Measurements from ENCODE around the gene WDR38. TPM values are rescaled to one million over a fixed set of nuclear protein-coding genes. Genes with fewer than 3 reads are reported as not detected.

WDR38 gene
- total and polyA plus RNA-seq, 2 of the 13 experiments (the other 11 are each of a cell fraction or from before 2014, with no cell fraction given), result not detected

- no peak overlapping the region for H2AFZ ChIP-seq (ENCODE audit: low read length)
- DNase-seq (ENCODE audit: low spot score) (no peak), FAIRE-seq (no peak), ATAC-seq (no peak)
- no peaks in the 10 kb centered on the region for H3K27me3 ChIP-seq (ENCODE audit: control insufficient read depth in 1 of 2, insufficient read depth in 2 of 2, low read length in 2 of 2)
- TF ChIP-seq MYPOP (CRISPR knock-in tag; IDR thresholded peaks at IDR 0.05) (no peak), ZGPAT (CRISPR knock-in tag; IDR thresholded peaks at IDR 0.05) (no peak), CEBPZ (IDR thresholded peaks at IDR 0.05; ENCODE audit: low read length) (no peak), FUBP1 (CRISPR knock-in tag; IDR thresholded peaks at IDR 0.05; ENCODE audit: borderline replicate concordance) (no peak), ZNF282 (IDR thresholded peaks at IDR 0.05; ENCODE audit: partially characterized antibody) (no peak), ZSCAN22 (CRISPR knock-in tag; IDR thresholded peaks at IDR 0.05) (no peak), MLX (CRISPR knock-in tag; IDR thresholded peaks at IDR 0.05) (no peak), ZNF512B (CRISPR knock-in tag; IDR thresholded peaks at IDR 0.05; ENCODE audit: borderline replicate concordance) (no peak)
- H3K4me2 ChIP-seq (ENCODE audit: low read depth, low read length), result no peak overlapping the region
- H3K4me1 ChIP-seq (ENCODE audit: insufficient read depth, low read length), result peaks cover 21% of the 10 kb centered on the region
- no peaks in the 10 kb centered on the region; the same call in 1 of the 2 replicates for H4K20me1 ChIP-seq (ENCODE audit: insufficient read depth, low read length)
- no peaks in the 10 kb centered on the region for H3K9me3 ChIP-seq (ENCODE audit: low read length)
- BruUV-seq (replicated peaks), result no TSS peak
- H3K36me3 ChIP-seq (replicated peaks in 1 of 2; ENCODE audit: control insufficient read depth in 1 of 2, insufficient read depth in 2 of 2, low read length in 2 of 2), result peaks cover 20 to 79% of the 10 kb centered on the region in 2 experiments
- WGBS (ENCODE audit: low lambda C conversion rate), result 100% methylated on average over 2 of the region's 6 CpGs
- no peak overlapping the region for H3K9ac ChIP-seq (ENCODE audit: insufficient read depth, low read depth, low read length)
- POLR2A ChIA-PET, result no interaction called here
- no peak overlapping the region for H3K27ac ChIP-seq (ENCODE audit: extremely low read length, insufficient read depth, low read length)
- CTCF ChIA-PET (ENCODE audit: low intra/inter-chr PET ratio, low total read pairs), result no interaction called here
- intact Hi-C loops (cut with micrococcal nuclease; ENCODE audit: unreplicated experiment) (no loop called here), in situ Hi-C loops (cut with HindIII; ENCODE audit: extremely low pct_ligation_motif_present, low pct_unique_long_range_greater_than_20kb) (no loop called here)
- no peak overlapping the region for H3K4me3 ChIP-seq (replicated peaks in 1 of 3; ENCODE audit: insufficient read depth in 1 of 3, low read depth in 2 of 3, low read length in 3 of 3)
- H3K79me2 ChIP-seq (ENCODE audit: insufficient read depth, low read length), result peaks cover 34% of the 10 kb centered on the region
Measured at GRCh38 chr9:124875501-124875900, 22.2 kb downstream of the WDR38 start.
